H1 (cell line): Measurements from ENCODE around the gene IL32. TPM values are rescaled to one million over a fixed set of nuclear protein-coding genes. Genes with fewer than 3 reads are reported as not detected.

Source experiments
- CTCF ChIA-PET: fragments of 300-600 bp; sonication (Branson Sonifier 250); formaldehyde crosslinking; loops from one replicate; lab custom pipeline; 2021; ENCODE audit not compliant: partially characterized antibody; lab: Charles Lee
- POLR2A ChIA-PET: fragments of 300-600 bp; sonication (Branson Sonifier 250); formaldehyde crosslinking; loops from one replicate; lab custom pipeline; 2021; ENCODE audit warnings: inconsistent platforms; ENCODE audit not compliant: partially characterized antibody; lab: Charles Lee
- DNase-seq, 2 experiments: peaks; one replicate each; pipeline versions ENCODE4 v3.0.0 to v3.0.0-alpha.2; 2010 to 2022; ENCODE audit warnings: low spot score in 2 of 2, low read depth in 1 of 2, mixed read lengths in 1 of 2
- FAIRE-seq: peaks from 2 replicates; lab custom pipeline; 2011; peaks lifted over from hg19 to GRCh38; lab: Jason Lieb, UNC
- H2AFZ ChIP-seq: 2 replicates; pipeline ENCODE4 v1.8.1; 2012; ENCODE audit warnings: low read length, inconsistent platforms
- H2AK5ac ChIP-seq: 2 replicates; pipeline ENCODE4 v1.6.1; 2013; ENCODE audit warnings: low read depth, low read length
- H2BK120ac ChIP-seq: replicated peaks from 2 replicates; pipeline ENCODE3; 2013; ENCODE audit warnings: low read depth, low read length, inconsistent platforms
- H2BK12ac ChIP-seq: 2 replicates; pipeline ENCODE4 v1.6.1; 2013; ENCODE audit warnings: low read depth, low read length
- H2BK15ac ChIP-seq: 2 replicates; pipeline ENCODE4 v1.6.1; 2013; ENCODE audit warnings: low read length
- H2BK20ac ChIP-seq: 2 replicates; pipeline ENCODE4 v1.6.1; 2013; ENCODE audit warnings: low read length
- H2BK5ac ChIP-seq: 2 replicates; pipeline ENCODE4 v1.6.1; 2013; ENCODE audit warnings: low read depth, low read length
- H3K14ac ChIP-seq: 2 replicates; pipeline ENCODE4 v1.6.1; 2013; ENCODE audit warnings: inconsistent platforms; ENCODE audit not compliant: insufficient read length
- H3K18ac ChIP-seq: 2 replicates; pipeline ENCODE4 v1.6.1; 2013; ENCODE audit warnings: low read length; ENCODE audit errors: extremely low read depth
- H3K23ac ChIP-seq: 2 replicates; pipeline ENCODE4 v1.6.1; 2013; ENCODE audit warnings: inconsistent platforms; ENCODE audit not compliant: insufficient read length
- H3K23me2 ChIP-seq: 2 replicates; pipeline ENCODE4 v1.6.1; 2013; ENCODE audit warnings: low read depth, low read length
- H3K27ac ChIP-seq: 2 replicates; pipeline ENCODE4 v1.6.1; 2011; ENCODE audit warnings: low read depth, low read length, inconsistent platforms
- H3K27me3 ChIP-seq, 4 experiments: replicated peaks in 1 of 4; 1 replicate in 1 of 4; 2 replicates in 3 of 4; pipeline versions ENCODE4 v1.6.1 to v1.8.1; 2011 to 2013; ENCODE audit warnings: low read length in 3 of 4, mild to moderate bottlenecking in 3 of 4, inconsistent platforms in 2 of 4, mixed read lengths in 2 of 4, moderate library complexity in 1 of 4; ENCODE audit not compliant: control insufficient read depth in 3 of 4, insufficient read depth in 3 of 4; ENCODE audit errors: extremely low read depth in 1 of 4
- H3K36me3 ChIP-seq, 4 experiments: 2 replicates each; pipeline versions ENCODE4 v1.6.1 to v1.8.1; 2011 to 2013; ENCODE audit warnings: mild to moderate bottlenecking in 4 of 4, low read length in 3 of 4, moderate library complexity in 2 of 4, control low read depth in 1 of 4, inconsistent platforms in 1 of 4; ENCODE audit not compliant: insufficient read depth in 4 of 4, control insufficient read depth in 2 of 4
- H3K4ac ChIP-seq: replicated peaks from 2 replicates; pipeline ENCODE3; 2013; ENCODE audit warnings: low read length, low read depth, mixed read lengths, inconsistent platforms; ENCODE audit not compliant: insufficient read length
- H3K4me1 ChIP-seq, 4 experiments: replicated peaks in 1 of 4; 1 replicate in 1 of 4; 2 replicates in 3 of 4; pipeline versions ENCODE4 v1.6.1 to v1.8.1; 2011 to 2013; ENCODE audit warnings: low read length in 3 of 4, inconsistent platforms in 2 of 4, mixed read lengths in 1 of 4; ENCODE audit not compliant: insufficient read depth in 4 of 4, control insufficient read depth in 3 of 4
- H3K4me2 ChIP-seq, 2 experiments: 2 replicates each; pipeline versions ENCODE4 v1.6.1 to v1.8.1; 2011 to 2013; ENCODE audit warnings: low read depth in 2 of 2, low read length in 2 of 2, control low read depth in 1 of 2, inconsistent platforms in 1 of 2, mild to moderate bottlenecking in 1 of 2; ENCODE audit not compliant: insufficient read depth in 1 of 2
- H3K4me3 ChIP-seq, 4 experiments: fragments of 200-600, 300-600 bp in 1 of 4; sonication (generic), shearing (Covaris generic), sonication (Bioruptor Twin) in 1 of 4; 2 replicates each; pipeline versions ENCODE4 v1.5.1 to v1.8.1; 2011 to 2016; ENCODE audit warnings: low read length in 4 of 4, low read depth in 3 of 4, control low read depth in 2 of 4, inconsistent platforms in 2 of 4, mild to moderate bottlenecking in 2 of 4, mixed read lengths in 1 of 4, moderate library complexity in 1 of 4; ENCODE audit not compliant: insufficient read depth in 2 of 4; ENCODE audit errors: extremely low read depth in 1 of 4
- H3K56ac ChIP-seq: replicated peaks from 2 replicates; pipeline ENCODE3; 2013; ENCODE audit warnings: low read depth, mild to moderate bottlenecking, mixed read lengths, low read length, inconsistent platforms; ENCODE audit not compliant: insufficient read length
- H3K79me1 ChIP-seq: 2 replicates; pipeline ENCODE4 v1.6.1; 2013; ENCODE audit warnings: low read depth, low read length, control low read depth
- H3K79me2 ChIP-seq, 2 experiments: 2 replicates each; pipeline versions ENCODE4 v1.6.1 to v1.8.1; 2012 to 2013; ENCODE audit warnings: low read length in 2 of 2, mild to moderate bottlenecking in 2 of 2, inconsistent platforms in 1 of 2; ENCODE audit not compliant: insufficient read depth in 2 of 2, control insufficient read depth in 1 of 2
- H3K9ac ChIP-seq, 4 experiments: replicated peaks in 1 of 4; 1 replicate in 1 of 4; 2 replicates in 3 of 4; pipeline versions ENCODE4 v1.6.1 to v1.8.1; 2011 to 2013; ENCODE audit warnings: low read depth in 3 of 4, low read length in 3 of 4, control low read depth in 2 of 4, mild to moderate bottlenecking in 2 of 4, moderate library complexity in 2 of 4, inconsistent platforms in 1 of 4; ENCODE audit errors: extremely low read depth in 1 of 4
- H3K9me3 ChIP-seq, 2 experiments: 2 replicates each; pipeline versions ENCODE4 v1.6.1 to v1.8.1; 2012 to 2013; ENCODE audit warnings: mild to moderate bottlenecking in 2 of 2, moderate library complexity in 2 of 2, control low read depth in 1 of 2, inconsistent platforms in 1 of 2, low read depth in 1 of 2, low read length in 1 of 2, mixed read lengths in 1 of 2; ENCODE audit not compliant: insufficient read depth in 2 of 2
- H4K20me1 ChIP-seq, 2 experiments: replicated peaks in 1 of 2; 2 replicates each; pipeline versions ENCODE3 to v1.8.1; 2011 to 2013; ENCODE audit warnings: inconsistent platforms in 2 of 2, low read length in 2 of 2, mild to moderate bottlenecking in 1 of 2; ENCODE audit not compliant: insufficient read depth in 2 of 2, control insufficient read depth in 1 of 2
- H4K5ac ChIP-seq: 2 replicates; pipeline ENCODE4 v1.6.1; 2013; ENCODE audit warnings: low read length, low read depth, mixed read lengths, inconsistent platforms; ENCODE audit not compliant: insufficient read length
- H4K8ac ChIP-seq: 2 replicates; pipeline ENCODE4 v1.8.0; 2013; ENCODE audit warnings: mild to moderate bottlenecking, moderate library complexity, low read length, inconsistent platforms; ENCODE audit not compliant: insufficient read depth; ENCODE audit errors: extremely low read depth
- H4K91ac ChIP-seq: replicated peaks from 2 replicates; pipeline ENCODE3; 2013; ENCODE audit warnings: low read length, mixed read lengths, inconsistent platforms; ENCODE audit not compliant: insufficient read length
- JUN ChIP-seq: IDR thresholded peaks from 2 replicates; pipeline ENCODE4 v1.6.1; 2011; ENCODE audit warnings: low read depth, mild to moderate bottlenecking, improper control_type of control experiment, low read length
- WGBS, 2 experiments: shearing (Covaris generic) in 1 of 2; methylation state at CpG; one replicate each; pipeline versions ENCODE4 v1.1.6 to v1.1.7; 2013 to 2015; ENCODE audit warnings: low lambda C conversion rate in 2 of 2, mixed read lengths in 2 of 2, inconsistent platforms in 1 of 2, low coverage in 1 of 2, missing lambda C conversion rate in 1 of 2; ENCODE audit not compliant: insufficient replicate concordance in 2 of 2, insufficient coverage in 1 of 2, insufficient read length in 1 of 2; ENCODE audit errors: extremely low coverage in 1 of 2, missing lambda C conversion rate in 1 of 2; 5-methylcytosine and 5-hydroxymethylcytosine counted together
- polyA plus RNA-seq, 7 experiments: library from polyadenylated mRNA; depleted of rRNA in 3 of 7; stranded (reverse) in 5 of 7; unstranded in 2 of 7; fragments of >200 nt in 5 of 7; fragments of 200-250 nt in 2 of 7; gene quantifications; 1 replicate in 5 of 7; 2 replicates in 1 of 7; 4 replicates in 1 of 7; pipeline versions ENCODE4 v1.2.1 to v1.2.3, GENCODE V29; 2011 to 2013; ENCODE audit warnings: missing spikeins in 2 of 7, mixed read lengths in 2 of 7
- total RNA-seq: library from RNA; stranded (reverse); fragmentation: NEBNext Ultra II Directional; extraction: Animal tissue kit (Norgen Biotek cat#: 25700); gene quantifications from 2 replicates; pipeline ENCODE4 v1.2.1, GENCODE V29; 2021

Gene IL32
- total and polyA plus RNA-seq, 2 of the 8 experiments (the other 6 are each of a cell fraction or from before 2014, with no cell fraction given), result 2.7 to 5.0 TPM

DNA sequence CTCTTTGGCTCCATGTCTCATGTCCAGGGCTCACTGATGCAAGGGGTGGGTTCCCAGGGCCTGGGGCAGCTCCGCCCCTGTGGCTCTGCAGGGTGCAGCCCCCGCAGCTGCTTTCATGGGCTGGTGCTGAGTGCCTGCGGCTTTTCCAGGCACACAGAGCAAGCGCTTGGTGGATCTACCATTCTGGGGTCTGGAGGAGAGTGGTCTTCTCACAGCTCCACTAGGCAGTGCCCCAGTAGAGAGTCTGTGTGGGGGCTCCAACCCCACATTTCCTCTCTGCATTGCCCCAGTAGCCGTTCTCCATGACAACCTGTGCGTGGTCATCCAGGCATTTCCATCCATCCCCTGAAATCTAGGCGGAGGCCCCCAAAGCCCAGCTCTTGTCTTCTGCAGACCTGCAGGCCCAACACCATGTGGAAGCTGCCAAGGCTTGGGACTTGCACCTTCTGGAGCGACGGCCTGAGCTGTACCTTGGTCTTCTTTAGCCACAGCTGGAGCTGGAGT, 5.2 kb downstream of the IL32 start:
- no peaks in the 10 kb centered on the region for H3K79me1 ChIP-seq
- no peak overlapping the region for H4K5ac ChIP-seq
- H3K23ac ChIP-seq, result no peak overlapping the region
- H3K27ac ChIP-seq, result no peak overlapping the region
- H3K4me2 ChIP-seq, result no peak overlapping the region
- H2AFZ ChIP-seq, result no peak overlapping the region
- H3K56ac ChIP-seq, result no peak overlapping the region
- no peak overlapping the region for H3K4ac ChIP-seq
- no peak overlapping the region for H2BK15ac ChIP-seq
- H3K79me2 ChIP-seq, result no peaks in the 10 kb centered on the region
- no peaks in the 10 kb centered on the region; a peak in 1 of 7 replicates for H3K27me3 ChIP-seq
- H4K20me1 ChIP-seq, result peaks cover 0 to 4% of the 10 kb centered on the region in 2 experiments
- FAIRE-seq (no peak), DNase-seq (no peak)
- no peaks in the 10 kb centered on the region for H3K23me2 ChIP-seq
- H3K9me3 ChIP-seq, result no peaks in the 10 kb centered on the region
- H3K18ac ChIP-seq, result no peak overlapping the region
- no peak for TF ChIP-seq JUN
- WGBS, 2 experiments, result 86% methylated on average over 9 of the region's 9 CpGs; no CpG with 5 or more reads in 1 of the 2 experiments
- no peak overlapping the region for H3K4me3 ChIP-seq
- H4K8ac ChIP-seq, result no peak overlapping the region; the same call in 1 of the 2 replicates
- H4K91ac ChIP-seq, result no peak overlapping the region
- H2BK12ac ChIP-seq, result no peak overlapping the region
- ChIA-PET POLR2A (interaction anchor here (0.7 to 3.8 kb wide), 12 partner anchors 15 to 62 kb away, joined by 3 to 31 read pairs (median 4); partner anchors contain the start of genes HCFC1R1, THOC6 and ZSCAN10), CTCF (interaction anchor here (0.7 to 2.7 kb wide), 16 partner anchors 9 to 93 kb away, joined by 3 to 13 read pairs (median 4); no protein-coding TSS in a partner anchor)
- no peak overlapping the region for H2BK5ac ChIP-seq
- no peak overlapping the region for H2BK20ac ChIP-seq
- no peak overlapping the region for H2AK5ac ChIP-seq
- H3K14ac ChIP-seq, result no peak overlapping the region
- H3K4me1 ChIP-seq, result peaks cover 0 to 2% (median 0%) of the 10 kb centered on the region in 4 experiments; a peak in 1 of 7 replicates
- H3K9ac ChIP-seq, result no peak overlapping the region
- H3K36me3 ChIP-seq, result no peaks in the 10 kb centered on the region
- no peak overlapping the region for H2BK120ac ChIP-seq
